Fibroblast of gingiva (primary cell): Measurements from ENCODE around the gene CCBE1.
"Not testable (repeated sequence)": the region's sequence is repeated elsewhere in the genome, so short reads cannot be mapped to it uniquely, and the experiment has no call there.

ENCODE experiments used
- DNase-seq: peaks from one replicate; pipeline ENCODE4 v3.0.0-alpha.2; 2011; ENCODE audit warnings: low read depth

Gene CCBE1

DNA sequence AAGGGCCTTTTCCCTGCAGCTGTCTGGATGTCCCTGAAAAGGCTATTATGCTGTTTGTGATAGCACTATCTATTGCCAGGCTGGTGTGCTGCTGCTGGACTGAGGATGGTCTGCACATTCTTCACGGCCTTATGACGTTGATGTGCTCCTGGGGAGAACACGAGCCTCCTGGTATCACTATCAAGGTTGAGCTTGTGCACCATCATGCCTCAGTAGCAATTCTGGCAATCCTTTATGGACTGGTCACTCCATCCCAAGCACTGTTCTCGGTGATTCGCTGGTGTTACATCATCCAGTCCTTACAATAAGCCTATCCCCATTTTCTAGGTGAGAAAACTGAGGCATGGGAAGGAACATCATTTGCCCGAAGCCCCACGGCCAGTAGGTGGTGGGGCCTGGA lies 18.2 kb upstream of the CCBE1 start:
- no peak for DNase-seq

DNA sequence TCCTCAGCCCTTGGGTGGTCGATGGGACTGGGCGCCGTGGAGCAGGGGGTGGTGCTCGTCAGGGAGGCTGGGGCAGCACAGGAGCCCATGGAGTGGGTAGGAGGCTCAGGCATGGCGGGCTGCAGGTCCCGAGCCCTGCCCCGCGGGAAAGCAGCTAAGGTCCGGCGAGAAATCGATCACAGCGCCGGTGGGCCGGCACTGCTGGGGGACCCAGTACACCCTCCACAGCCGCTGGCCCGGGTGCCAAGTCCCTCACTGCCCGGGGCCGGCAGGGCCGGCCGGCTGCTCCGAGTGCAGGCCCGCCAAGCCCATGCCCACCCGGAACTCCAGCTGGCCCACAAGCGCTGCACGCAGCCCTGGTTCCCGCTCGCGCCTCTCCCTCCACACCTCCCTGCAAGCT lies 16.9 kb upstream of the CCBE1 start:
- not testable (repeated sequence) for DNase-seq

DNA sequence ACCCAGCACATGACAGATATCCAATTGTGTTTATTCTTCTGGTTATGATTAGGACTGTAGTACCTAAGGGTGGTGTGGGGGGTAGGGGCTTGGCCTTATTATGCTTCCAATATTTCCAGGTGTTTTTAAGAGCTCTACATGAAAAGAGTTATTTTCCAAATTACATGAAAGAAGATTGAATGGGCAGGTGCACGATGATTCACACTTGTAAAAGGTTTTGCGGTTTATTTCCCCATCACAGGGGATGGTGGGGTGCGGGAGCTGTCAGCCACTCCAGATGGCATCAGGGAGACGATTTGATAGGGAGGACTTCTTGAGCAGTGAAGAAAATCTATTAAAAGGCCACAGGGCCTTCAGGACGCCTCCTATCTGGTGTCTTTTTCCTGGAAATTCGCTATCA lies 15.1 kb upstream of the CCBE1 start:
- no peak for DNase-seq

DNA sequence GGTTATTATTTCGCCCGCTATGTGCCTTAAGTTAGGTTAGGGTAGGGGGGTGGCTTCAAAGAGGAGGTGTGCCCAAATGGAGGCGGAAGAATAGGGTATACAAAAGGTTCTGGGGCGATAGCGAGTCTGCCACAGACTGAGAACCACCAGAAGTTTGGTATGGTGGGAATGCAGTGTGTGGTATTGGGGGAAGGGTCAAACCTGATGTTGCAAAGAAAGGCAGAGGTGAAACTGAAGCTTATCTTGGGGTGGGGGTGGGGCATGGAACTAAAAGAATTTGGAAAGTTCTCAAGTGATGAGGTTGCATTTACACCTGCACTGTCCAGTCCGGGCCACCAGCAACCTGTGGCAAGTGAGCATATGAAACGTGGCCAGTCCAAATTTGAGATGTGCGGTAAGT lies 11.8 kb upstream of the CCBE1 start:
- no peak for DNase-seq

- DNase-seq = no peak
Observed at GRCh38 chr18:59707306-59707705, 10.1 kb upstream of the CCBE1 start.

- DNase-seq = no peak
Observed at GRCh38 chr18:59706499-59706898, 9.3 kb upstream of the CCBE1 start.

GRCh38 chr18:59705145-59705544 lies 7.9 kb upstream of the CCBE1 start:
- DNase-seq = no peak

- DNase-seq = no peak
Observed at GRCh38 chr18:59704146-59704545, 6.9 kb upstream of the CCBE1 start.

DNA sequence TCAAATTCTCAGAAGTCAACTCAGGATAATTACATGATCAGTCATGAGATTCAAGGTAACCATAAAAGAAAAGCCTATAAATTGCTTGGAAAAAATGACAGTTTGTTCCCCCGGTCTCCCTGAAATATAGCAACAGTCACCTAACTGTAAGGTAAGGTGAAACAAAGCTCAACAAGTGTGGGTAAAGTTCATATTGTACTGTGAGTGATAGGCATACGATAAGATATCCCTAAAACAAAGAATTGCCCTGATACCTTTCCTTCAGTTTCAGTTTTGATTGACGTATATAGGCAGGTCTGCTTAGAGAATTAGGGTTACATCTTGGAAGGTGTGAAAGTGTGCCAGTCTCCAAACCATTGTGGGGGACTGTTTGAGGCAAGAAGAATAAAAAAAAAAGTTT lies 4.0 kb upstream of the CCBE1 start:
- DNase-seq = no peak

- no peak for DNase-seq
Observed at GRCh38 chr18:59700535-59700967, 3.3 kb upstream of the CCBE1 start.

DNA sequence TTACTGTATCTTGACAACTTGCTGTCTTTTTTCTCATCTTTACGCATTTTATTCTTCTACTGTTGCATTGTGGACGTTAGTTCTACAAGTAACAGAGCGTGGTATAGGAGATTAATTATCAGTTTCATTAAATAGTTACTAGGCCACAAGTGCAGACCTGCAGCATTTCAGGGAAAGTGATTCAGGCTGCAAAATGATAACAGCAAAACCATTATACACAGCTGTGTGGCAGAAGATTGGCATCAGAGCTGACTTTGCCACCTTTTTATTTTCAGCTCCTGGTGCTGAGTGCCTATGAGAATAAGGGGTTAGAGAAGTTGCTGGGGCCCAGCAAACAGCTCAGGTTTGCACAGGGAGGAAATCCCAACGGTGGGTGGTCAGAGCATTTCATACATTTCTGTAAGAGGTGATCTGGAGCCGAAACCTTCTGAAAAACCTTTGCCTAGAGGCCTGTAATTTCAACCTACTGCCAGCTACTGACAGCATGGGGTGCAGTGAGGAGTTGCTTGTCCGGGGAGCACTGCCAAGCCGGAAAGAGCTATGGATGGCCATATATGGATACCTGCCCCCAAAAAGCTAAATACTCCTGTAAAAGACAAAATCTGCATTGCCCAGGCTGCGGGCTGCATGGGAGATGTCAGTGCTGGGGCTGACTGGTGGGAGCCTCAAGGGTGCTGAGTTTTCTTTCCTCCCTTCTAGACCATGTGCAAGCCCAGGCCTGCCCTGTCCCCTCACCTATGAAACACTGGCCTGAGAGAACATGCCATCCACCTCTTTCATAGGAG lies 2.7 kb upstream of the CCBE1 start:
- DNase-seq = no peak

- DNase-seq = no peak
Observed at GRCh38 chr18:59699061-59699460, 1.8 kb upstream of the CCBE1 start.

GRCh38 chr18:59696311-59697235 lies 650 bp downstream of the CCBE1 start:
- DNase-seq = peak; percentile 64

DNA sequence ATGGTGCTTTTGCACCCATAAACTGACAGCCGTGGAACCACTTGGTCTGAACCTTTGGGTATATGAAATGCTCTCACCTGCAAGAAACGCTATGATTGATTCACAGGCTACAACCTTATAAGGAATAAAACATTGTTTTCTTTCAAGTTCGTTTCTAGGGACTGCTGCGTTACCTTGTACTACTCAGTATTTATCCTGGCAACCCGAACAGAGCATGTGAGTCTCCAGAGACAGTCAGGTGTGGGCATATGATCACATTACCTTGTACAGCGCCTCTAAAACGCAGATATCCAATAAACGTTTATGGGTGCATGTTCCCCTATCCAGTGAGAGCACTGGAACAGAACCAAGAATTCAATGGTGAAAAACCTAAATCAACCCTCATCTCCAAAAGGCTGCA lies 1.7 kb downstream of the CCBE1 start:
- no peak for DNase-seq

GRCh38 chr18:59694824-59695223 lies 2.4 kb downstream of the CCBE1 start:
- DNase-seq = no peak

GRCh38 chr18:59691996-59692395 lies 5.2 kb downstream of the CCBE1 start:
- DNase-seq = peak; percentile 55

- DNase-seq = peak; percentile 79
Observed at GRCh38 chr18:59690996-59691395, 6.2 kb downstream of the CCBE1 start.

DNA sequence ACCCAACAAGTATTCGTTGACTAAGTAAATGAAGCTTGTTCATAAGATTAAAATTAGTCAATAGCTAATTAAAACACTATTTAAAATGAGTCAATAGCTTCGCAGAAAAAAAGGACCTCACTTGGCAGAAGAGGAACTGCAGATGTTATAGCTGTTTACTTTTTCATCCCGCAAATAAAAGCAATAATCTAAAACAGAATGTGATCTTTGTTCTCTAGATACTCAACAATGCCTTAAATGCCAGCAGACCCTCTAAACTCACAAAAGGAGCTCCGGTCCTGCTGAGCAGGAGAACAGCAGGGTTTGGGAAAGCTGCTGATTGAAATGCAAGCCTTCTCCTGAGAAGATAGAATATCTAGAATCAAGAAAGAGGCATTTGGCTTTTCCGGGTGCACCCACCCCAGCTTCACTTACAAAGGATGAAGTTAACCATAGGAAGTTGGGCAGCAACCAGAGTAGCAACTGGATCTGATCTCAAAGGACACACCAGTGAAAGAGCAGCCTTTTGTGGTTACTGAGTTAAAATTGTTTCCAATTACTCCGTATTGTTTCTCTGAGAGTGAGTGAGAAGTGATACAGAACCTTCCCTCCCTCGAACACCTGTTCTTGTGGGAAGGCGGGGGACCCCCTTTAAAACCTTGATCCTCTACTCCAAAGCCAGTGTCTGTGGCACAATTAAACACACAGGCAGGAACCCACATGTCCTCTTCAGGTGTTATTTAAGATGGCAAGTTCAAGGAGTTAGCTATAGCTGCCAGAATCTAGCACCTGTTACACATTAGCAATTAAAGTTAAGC lies 6.8 kb downstream of the CCBE1 start:
- peak; percentile 66 for DNase-seq

GRCh38 chr18:59689756-59690155 lies 7.5 kb downstream of the CCBE1 start:
- DNase-seq = no peak

GRCh38 chr18:59686260-59686659 lies 11.0 kb downstream of the CCBE1 start:
- no peak for DNase-seq

DNA sequence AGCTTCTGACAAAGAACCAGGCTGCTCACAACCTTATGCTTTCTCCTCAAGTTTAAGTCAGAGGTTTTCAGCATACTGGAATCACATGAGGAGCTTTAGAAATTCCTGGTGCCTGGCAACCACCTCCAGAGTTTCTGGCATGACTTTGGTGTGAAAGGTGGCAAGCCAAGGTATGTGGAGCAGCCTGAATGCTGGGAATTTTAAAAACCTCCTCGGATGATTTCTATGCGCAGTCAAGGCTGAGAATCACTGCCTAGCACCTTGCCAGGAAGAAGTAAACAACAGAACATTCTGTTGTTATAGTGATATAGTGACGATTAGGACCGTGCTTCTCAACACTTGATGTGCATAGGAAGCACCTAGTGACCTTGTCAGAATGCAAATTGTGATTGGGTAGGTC lies 11.7 kb downstream of the CCBE1 start:
- DNase-seq = no peak

- DNase-seq = no peak
Observed at GRCh38 chr18:59684777-59685176, 12.4 kb downstream of the CCBE1 start.
